ENCODE results near the gene NCBP3.
"Not testable (repeated sequence)": the region's sequence is repeated elsewhere in the genome, so short reads cannot be mapped to it uniquely, and the experiment has no call there.

NCBP3 gene

GRCh38 chr17:3809135-3809534 is 36.9 kb downstream of the NCBP3 start:
- DNase-seq, result no peak

- DNase-seq, result no peak
Observed at GRCh38 chr17:3808701-3809100, 37.3 kb downstream of the NCBP3 start.

- DNase-seq, result no peak
Observed at GRCh38 chr17:3805581-3805980, 40.5 kb downstream of the NCBP3 start.

- no peak for DNase-seq
Observed at GRCh38 chr17:3804503-3804931, 41.5 kb downstream of the NCBP3 start.

GRCh38 chr17:3803308-3803640 is 42.8 kb downstream of the NCBP3 start:
- DNase-seq, result no peak

- no peak for DNase-seq
Observed at GRCh38 chr17:3802461-3803307, 43.4 kb downstream of the NCBP3 start.

GRCh38 chr17:3801792-3802191 is 44.3 kb downstream of the NCBP3 start:
- no peak for DNase-seq

GRCh38 chr17:3801347-3801746 is 44.7 kb downstream of the NCBP3 start:
- no peak for DNase-seq

- no peak for DNase-seq
Observed at GRCh38 chr17:3800362-3801271, 45.4 kb downstream of the NCBP3 start, which contains the start of gene ITGAE. ITGAE (minus strand) TSS chr17:3801188; CDS start chr17:3801144, 44 bp downstream.

- DNase-seq, result no peak
Observed at GRCh38 chr17:3799181-3799945, 46.7 kb downstream of the NCBP3 start.

- no peak for DNase-seq
Observed at GRCh38 chr17:3798273-3799180, 47.5 kb downstream of the NCBP3 start.

- DNase-seq, result no peak
Observed at GRCh38 chr17:3796822-3797170, 49.2 kb downstream of the NCBP3 start.

GRCh38 chr17:3796110-3796821 is 49.8 kb downstream of the NCBP3 start:
- DNase-seq, result no peak

- DNase-seq, result peak in 1 of 6 experiments; percentile 24
Observed at GRCh38 chr17:3795390-3796102, 50.5 kb downstream of the NCBP3 start.

GRCh38 chr17:3794557-3795389 is 51.3 kb downstream of the NCBP3 start:
- no peak for DNase-seq

- DNase-seq, result not testable (repeated sequence)
Observed at GRCh38 chr17:3794152-3794551, 51.9 kb downstream of the NCBP3 start.

GRCh38 chr17:3793258-3793657 is 52.8 kb downstream of the NCBP3 start:
- not testable (repeated sequence) for DNase-seq

- DNase-seq, result no peak
Observed at GRCh38 chr17:3792481-3792880, 53.6 kb downstream of the NCBP3 start.

GRCh38 chr17:3788200-3788599 is 57.8 kb downstream of the NCBP3 start:
- DNase-seq, result no peak

GRCh38 chr17:3785323-3785722 is 60.7 kb downstream of the NCBP3 start:
- DNase-seq, result not testable (repeated sequence)

All from stimulated activated naive CD4-positive, alpha-beta T cell (primary cell).